ENCODE measurements around the gene SGCD. TPM values are rescaled to one million over a fixed set of nuclear protein-coding genes. Genes with fewer than 3 reads are reported as not detected.

Gene SGCD
- polyA plus RNA-seq, 1 experiment = 17.0 TPM

GRCh38 chr5:156396063-156396829 lies 69.3 kb downstream of the SGCD start:
- DNase-seq (ENCODE audit: low read depth) = no peak
- Histone ChIP-seq H3K36me3 (ENCODE audit: control insufficient read depth, insufficient read depth, low read length) (no peaks in the 10 kb centered on the region), H3K27me3 (ENCODE audit: control insufficient read depth, insufficient read depth, low read length) (no peaks in the 10 kb centered on the region), H3K4me3 (ENCODE audit: low read depth, low read length) (no peak overlapping the region)
- POLR2A ChIA-PET = no interaction called here
- TF ChIP-seq CTCF (IDR thresholded peaks at IDR 0.05; ENCODE audit: insufficient read depth, low read depth, low read length) = no peak
- CTCF ChIA-PET = interaction anchor here (0.6 to 2.1 kb wide), 2 partner anchors 12 to 134 kb away, joined by 3 to 6 read pairs; no protein-coding TSS in a partner anchor

DNA sequence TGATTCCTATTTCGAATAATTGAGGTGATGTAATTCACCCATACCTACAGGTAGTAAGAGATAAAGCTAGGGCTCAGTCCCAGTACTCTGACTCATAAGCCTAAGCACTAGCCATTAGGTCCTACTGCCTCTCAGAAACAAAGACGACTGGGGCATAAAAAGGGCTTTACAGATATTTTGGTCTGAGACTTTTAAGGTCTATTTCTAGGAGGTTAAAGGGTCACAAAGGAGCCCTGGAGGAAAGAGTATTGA lies 69.8 kb downstream of the SGCD start:
- Histone ChIP-seq H3K27me3 (ENCODE audit: control insufficient read depth, insufficient read depth, low read length) (no peaks in the 10 kb centered on the region), H3K36me3 (ENCODE audit: control insufficient read depth, insufficient read depth, low read length) (no peaks in the 10 kb centered on the region), H3K4me3 (ENCODE audit: low read depth, low read length) (no peak overlapping the region)
- ChIA-PET POLR2A (no interaction called here), CTCF (interaction anchor here (2.1 kb wide), 1 partner anchor 11 kb away, joined by 6 read pairs; no protein-coding TSS in a partner anchor)
- no peak for TF ChIP-seq CTCF (IDR thresholded peaks at IDR 0.05; ENCODE audit: insufficient read depth, low read depth, low read length)
- no peak for DNase-seq (ENCODE audit: low read depth)

DNA sequence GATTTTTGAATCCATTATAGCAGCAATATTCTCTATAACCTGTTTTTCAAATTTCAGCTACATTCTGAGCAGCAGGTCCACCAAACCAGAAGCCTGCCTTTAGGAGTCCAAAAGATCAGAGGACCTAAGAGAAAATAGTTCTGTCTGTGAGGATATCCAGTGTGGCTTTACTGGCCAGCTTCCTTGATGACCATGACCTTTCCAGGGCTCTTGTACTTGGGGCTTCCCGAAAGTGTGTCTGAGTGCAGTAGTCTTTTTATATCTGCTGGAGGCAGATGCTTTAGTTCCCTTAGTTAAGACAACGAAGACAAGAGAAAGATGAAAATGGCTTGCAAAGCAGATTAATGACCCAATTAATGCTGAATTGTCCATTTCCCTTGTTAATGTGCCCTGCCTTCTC lies 72.4 kb downstream of the SGCD start:
- DNase-seq (ENCODE audit: low read depth) = no peak
- ChIA-PET POLR2A (no interaction called here), CTCF (no interaction called here)
- Histone ChIP-seq H3K4me3 (ENCODE audit: low read depth, low read length) (no peak overlapping the region), H3K27me3 (ENCODE audit: control insufficient read depth, insufficient read depth, low read length) (no peaks in the 10 kb centered on the region), H3K36me3 (ENCODE audit: control insufficient read depth, insufficient read depth, low read length) (no peaks in the 10 kb centered on the region)
- TF ChIP-seq CTCF (IDR thresholded peaks at IDR 0.05; ENCODE audit: insufficient read depth, low read depth, low read length) = no peak

GRCh38 chr5:156400231-156400986 lies 73.4 kb downstream of the SGCD start:
- Histone ChIP-seq H3K36me3 (ENCODE audit: control insufficient read depth, insufficient read depth, low read length) (no peaks in the 10 kb centered on the region), H3K27me3 (ENCODE audit: control insufficient read depth, insufficient read depth, low read length) (no peaks in the 10 kb centered on the region), H3K4me3 (ENCODE audit: low read depth, low read length) (no peak overlapping the region)
- ChIA-PET CTCF (no interaction called here), POLR2A (no interaction called here)
- TF ChIP-seq CTCF (IDR thresholded peaks at IDR 0.05; ENCODE audit: insufficient read depth, low read depth, low read length) = no peak
- DNase-seq (ENCODE audit: low read depth) = no peak

DNA sequence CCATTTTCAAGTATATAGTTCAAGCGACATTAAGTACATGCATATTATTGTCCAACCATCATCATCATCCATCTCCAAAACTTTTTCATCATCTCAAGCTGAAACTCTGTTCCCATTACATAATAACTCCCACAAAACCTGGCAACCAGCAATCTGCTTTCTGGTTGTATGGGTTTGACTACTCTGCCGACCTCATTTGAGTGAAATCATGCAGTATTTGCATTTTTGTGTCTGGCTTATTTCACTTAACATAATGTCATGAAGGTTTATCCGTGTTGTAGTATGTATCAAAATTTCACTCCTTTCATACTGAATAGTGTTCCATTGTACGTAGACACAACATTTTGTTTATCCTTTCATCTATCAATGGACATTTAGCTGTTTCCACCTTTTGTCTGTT lies 74.8 kb downstream of the SGCD start:
- CTCF ChIA-PET = no interaction called here
- H3K4me3 ChIP-seq (ENCODE audit: low read depth, low read length) = no peak overlapping the region
- POLR2A ChIA-PET = no interaction called here
- no peaks in the 10 kb centered on the region for H3K36me3 ChIP-seq (ENCODE audit: control insufficient read depth, insufficient read depth, low read length)
- no peaks in the 10 kb centered on the region for H3K27me3 ChIP-seq (ENCODE audit: control insufficient read depth, insufficient read depth, low read length)
- TF ChIP-seq CTCF (IDR thresholded peaks at IDR 0.05; ENCODE audit: insufficient read depth, low read depth, low read length) = no peak
- DNase-seq (ENCODE audit: low read depth) = no peak

Measured in BJ (cell line).